Breast epithelium (tissue), 3 donors: ENCODE results near the gene SUCO.

Source experiments
- POLR2A ChIP-seq: fragments of 450-650 bp; IDR thresholded peaks from one replicate; pipeline ENCODE4 v1.6.1; 2016; ENCODE audit warnings: antibody characterized with exemption, mild to moderate bottlenecking, moderate library complexity
- POLR2AphosphoS5 ChIP-seq, 3 donors: sonication (generic); formaldehyde crosslinking; IDR thresholded peaks; one replicate each; pipeline ENCODE4 v1.6.1; 2017; ENCODE audit warnings: antibody characterized with exemption in 3 of 3
- TF ChIP-seq, protein P1 (sequence below), 3 donors: fragments of 450-650 bp; IDR thresholded peaks; one replicate each; pipeline ENCODE4 v1.5.1; 2016 to 2017; ENCODE audit warnings: antibody characterized with exemption in 3 of 3, mild to moderate bottlenecking in 3 of 3, moderate library complexity in 3 of 3

DNA sequence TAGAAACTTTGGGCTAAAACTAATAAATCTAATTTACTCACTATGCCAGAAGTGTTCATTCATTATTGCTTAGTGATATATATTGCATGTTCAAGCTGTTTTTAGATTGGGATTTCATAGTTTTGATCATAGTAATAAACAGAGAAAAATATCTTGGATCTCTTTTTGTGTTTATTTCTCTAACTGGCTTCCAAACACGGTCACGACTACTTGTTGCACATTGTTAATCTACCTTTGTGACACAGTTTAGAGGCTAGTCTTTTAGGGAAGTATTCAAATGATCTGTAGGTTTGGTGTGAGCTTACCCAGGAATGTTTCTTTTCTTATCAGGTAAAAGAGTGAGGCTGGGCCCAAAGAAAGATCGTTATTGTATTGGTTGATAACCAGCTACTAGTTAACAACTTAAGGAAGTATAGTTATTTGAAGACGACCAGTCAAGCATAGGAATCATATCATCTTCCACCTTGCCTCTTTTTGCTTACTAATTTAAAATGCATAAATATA is 75.2 kb downstream of the SUCO start:
- TF ChIP-seq POLR2A, result no peak
- TF ChIP-seq, protein P1, sequence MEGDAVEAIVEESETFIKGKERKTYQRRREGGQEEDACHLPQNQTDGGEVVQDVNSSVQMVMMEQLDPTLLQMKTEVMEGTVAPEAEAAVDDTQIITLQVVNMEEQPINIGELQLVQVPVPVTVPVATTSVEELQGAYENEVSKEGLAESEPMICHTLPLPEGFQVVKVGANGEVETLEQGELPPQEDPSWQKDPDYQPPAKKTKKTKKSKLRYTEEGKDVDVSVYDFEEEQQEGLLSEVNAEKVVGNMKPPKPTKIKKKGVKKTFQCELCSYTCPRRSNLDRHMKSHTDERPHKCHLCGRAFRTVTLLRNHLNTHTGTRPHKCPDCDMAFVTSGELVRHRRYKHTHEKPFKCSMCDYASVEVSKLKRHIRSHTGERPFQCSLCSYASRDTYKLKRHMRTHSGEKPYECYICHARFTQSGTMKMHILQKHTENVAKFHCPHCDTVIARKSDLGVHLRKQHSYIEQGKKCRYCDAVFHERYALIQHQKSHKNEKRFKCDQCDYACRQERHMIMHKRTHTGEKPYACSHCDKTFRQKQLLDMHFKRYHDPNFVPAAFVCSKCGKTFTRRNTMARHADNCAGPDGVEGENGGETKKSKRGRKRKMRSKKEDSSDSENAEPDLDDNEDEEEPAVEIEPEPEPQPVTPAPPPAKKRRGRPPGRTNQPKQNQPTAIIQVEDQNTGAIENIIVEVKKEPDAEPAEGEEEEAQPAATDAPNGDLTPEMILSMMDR (IDR thresholded peaks at IDR 0.05), result no peak
- TF ChIP-seq POLR2AphosphoS5 (IDR thresholded peaks at IDR 0.05), result no peak
